Limb (tissue), 2 donors: Measurements from ENCODE around the gene LGR4.

Experiments
- DNase-seq, 2 donors: peaks; one replicate each; pipeline ENCODE4 v3.0.0-alpha.2; 2016; ENCODE audit errors: extremely low spot score in 2 of 2

LGR4 gene

DNA sequence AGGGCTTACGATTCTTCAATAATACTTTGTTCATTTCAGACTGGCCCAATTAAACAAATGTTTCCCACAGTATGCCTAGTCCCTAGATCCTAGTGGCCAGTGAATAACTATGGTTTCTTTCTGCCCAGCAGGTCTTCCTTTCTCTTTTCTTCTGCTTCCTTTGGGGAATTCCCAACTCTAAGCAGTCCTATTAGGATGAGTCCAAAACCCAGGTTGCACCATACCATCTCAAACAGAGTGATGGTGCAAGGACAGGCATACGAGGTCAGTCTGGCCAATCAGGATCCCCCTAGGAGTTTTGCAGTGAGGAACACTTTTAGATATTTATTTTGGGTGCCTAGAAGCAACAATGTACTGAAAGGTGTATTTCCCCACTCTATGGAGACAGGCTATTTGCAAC lies 68.2 kb downstream of the LGR4 start:
- no peak for DNase-seq

DNA sequence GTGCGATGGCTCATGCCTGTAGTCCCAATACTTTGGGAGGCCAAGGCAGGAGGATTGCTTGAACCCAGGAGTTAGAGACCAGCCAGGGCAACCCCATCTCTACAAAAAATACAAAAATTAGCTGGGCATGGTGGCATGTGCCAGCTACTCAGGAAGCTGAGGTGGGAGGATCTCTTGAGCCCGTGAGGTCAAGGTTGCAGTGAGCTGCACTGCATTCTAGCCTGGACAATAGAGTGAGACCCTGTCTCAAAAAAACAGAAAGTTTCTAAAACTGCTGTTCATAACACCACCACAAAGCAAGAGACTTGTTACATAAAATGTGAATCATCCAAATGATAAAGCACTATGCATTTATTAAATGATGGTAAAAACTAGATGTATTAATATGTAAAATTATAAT lies 69.4 kb downstream of the LGR4 start:
- no peak for DNase-seq

DNA sequence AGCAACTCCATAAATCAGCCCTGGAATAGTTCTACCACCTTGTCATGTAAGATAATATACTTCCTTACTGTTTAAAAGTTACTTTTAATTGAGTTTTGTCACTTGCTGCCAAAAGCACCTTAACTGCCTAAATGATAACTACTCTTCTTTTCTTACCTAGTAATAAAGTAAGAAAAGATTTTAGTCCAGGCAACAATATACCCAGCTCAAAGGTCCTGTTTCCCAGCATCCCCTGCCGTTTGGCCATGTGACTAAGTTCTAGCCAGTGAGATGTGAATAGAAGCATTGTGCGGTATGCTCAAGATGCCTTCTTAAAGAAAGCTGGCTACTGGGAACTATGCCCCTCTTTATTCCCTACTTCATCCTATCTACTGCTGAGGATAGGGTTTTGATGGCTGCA lies 70.1 kb downstream of the LGR4 start:
- DNase-seq: no peak

DNA sequence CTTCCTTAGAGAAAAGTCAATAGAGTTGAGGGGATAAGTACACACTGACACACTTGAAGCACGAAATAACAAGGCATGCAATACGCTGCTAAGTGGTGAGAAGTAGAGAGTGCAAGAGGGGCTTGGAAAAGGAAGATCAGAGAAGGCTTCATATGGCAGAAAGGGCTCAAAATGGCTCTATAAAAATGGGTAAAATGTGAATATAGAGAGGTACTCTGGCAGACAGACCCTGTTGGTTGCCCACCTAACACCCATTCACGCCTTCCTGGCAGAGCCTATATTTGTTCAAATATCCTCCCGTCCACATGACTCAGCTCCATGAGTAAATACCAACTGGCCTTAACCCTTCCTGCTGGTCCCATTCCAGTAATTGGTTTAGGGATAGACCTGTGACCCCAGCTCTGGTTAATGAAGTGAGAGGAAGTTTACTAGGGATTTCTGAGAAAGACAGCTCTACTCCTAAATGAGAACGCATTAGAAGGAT lies 70.7 kb downstream of the LGR4 start:
- DNase-seq: no peak

DNA sequence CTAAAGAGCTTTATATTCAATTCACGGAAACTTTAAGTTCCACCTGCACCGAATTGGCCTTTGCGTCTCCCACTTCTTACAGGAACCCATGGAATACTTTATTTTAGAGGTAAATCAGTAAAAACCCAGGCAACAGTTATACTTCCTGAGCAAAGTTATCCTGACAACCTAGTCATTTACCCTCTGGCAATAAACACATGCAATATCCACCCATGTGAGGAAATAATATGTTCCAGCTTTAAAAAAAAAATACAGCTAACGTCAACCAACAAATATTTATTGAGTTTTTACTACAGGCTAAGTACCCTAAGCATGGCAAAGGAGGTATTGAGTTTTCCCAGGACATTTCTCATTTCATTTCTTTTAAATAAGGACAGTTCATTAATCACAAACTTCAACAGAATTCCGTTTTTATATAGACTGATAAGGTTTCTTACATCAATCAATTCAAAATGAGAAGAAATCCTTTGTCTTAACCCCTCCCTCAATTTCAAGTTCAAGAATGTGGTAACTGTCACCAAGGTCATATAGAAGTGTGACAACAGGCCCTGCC lies 71.2 kb downstream of the LGR4 start:
- DNase-seq: no peak

DNA sequence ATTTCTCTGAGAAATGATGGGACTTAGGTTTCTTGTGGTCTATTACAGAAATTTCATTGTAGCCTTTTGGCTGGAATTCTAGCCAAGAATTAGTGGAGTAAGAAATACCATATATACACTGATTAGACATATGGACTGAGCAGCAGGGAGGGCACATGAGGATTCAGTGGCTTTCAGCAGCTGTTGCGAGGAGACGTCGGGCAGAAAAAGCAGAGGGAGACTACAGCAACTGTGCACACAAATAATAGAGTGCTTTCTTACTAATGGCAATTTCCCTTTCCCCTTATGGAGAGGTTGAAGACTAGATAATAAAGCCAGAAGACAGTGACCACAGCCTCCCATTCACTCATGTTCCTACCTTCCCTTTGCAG lies 74.2 kb downstream of the LGR4 start:
- DNase-seq: peak in 1 of 2 donors; percentile 58

DNA sequence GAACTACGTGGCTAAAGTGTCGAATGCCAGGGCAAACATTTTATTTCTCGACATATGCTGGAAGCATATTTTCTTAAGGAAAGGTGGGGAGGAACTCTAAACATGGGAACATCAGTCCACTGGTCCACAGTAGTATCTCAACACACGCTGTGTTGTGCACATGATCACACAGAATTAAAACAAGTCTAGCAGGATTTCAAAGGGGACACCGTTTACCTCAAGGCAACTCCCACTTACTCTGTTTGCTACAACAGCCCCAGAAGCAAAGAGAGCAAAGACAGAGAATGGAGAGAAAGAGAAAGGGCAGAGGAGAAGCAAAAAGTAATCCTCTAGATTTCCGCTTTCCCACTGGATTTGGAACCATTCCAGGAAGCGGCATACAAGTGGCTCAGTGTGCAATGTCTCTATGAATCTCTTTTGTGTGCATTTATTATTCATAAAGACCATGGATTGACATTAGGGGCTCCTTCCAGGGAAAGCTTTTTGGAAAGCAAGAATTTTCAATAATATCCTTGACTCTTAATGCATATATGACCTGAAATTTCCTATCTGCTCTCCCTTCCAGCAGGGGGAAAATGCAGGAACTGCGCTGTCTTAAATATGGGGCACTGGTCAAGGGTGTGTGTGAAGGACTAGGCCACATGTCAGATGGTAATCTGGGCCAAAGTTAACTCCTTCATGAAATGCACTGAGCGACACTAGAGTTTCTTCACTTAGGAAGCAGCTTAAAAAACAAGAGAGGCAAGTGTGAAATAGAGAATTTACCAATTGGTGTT lies 74.8 kb downstream of the LGR4 start:
- no peak for DNase-seq

DNA sequence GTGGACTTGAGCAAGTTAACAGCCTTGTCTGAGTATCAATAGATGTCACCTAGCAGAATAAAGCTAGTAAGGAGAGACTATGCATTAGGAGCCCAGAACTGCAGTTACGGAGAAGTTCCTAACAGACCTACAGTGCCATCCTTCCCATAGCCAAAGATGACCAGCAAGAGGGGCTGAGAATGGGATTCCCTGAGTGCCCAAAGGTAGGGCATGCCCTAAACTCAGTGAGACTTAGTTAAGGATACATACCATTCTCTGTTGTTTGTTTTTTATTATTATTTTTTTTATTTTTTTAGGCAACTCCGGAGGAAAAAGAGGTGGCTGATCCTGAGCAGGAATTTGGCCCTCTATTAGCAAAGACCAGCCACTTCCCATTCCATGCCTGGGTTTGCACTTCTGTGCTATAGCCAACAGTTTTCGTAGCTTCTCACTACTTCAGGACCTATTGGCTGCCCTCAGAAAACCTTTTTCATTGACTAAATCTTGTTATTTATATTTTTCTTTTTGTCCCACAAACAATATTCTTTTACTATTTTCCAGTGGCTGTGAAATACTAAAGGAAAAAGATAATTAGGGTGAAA lies 76.2 kb downstream of the LGR4 start:
- no peak for DNase-seq

DNA sequence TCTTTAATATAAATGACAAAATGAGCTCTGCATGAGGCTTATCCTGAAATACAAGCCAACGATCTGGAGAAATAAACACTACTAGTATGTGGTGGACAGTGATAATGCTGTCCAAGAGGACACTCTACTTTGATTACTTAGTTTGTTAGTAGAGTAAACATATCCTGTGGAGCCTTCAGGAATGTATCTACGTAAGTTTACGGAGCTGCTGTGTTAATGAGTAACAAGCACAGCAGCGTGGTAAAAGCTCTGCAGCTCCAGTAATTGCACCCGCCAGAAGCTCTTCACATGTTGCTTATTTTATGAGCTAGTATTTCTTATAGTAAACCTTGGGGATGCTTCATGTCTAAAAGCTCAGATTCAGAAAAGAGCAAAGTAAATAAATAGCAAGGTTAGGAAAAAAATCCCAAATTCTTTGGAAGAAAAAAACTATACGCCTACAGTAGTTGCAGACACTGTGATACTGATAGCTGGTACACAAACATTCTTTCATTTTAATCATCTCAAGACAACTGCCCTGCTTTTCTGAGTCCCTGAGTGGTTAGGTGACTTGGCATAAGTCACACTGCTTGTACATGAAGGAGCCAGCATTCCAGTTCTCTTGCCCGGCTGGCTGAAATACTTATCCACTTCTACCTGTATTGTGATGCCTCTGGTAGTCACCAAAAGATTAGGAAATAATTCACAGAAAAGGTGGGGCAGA lies 76.9 kb downstream of the LGR4 start:
- no peak for DNase-seq

DNA sequence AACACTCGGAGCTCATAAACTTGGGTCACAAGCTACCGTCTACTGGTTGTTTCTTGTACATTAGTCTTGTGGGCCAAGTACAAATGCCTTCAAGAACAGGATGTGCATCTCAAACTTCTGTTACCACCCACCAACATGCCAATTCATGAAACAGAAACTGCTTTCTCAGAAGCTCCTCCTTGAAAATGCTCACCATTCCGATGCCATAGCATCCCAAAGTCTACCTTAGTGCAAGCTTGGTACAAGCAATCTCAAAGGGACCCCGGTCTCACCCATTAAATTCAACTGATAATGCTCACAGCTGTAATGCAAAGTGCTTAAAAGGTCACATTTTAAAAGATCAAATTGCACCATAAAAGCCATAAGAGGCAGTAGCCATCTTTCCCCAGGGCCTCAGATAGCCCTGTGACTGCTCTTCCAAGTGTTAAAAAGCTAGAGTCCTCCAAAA lies 77.8 kb downstream of the LGR4 start:
- no peak for DNase-seq

DNA sequence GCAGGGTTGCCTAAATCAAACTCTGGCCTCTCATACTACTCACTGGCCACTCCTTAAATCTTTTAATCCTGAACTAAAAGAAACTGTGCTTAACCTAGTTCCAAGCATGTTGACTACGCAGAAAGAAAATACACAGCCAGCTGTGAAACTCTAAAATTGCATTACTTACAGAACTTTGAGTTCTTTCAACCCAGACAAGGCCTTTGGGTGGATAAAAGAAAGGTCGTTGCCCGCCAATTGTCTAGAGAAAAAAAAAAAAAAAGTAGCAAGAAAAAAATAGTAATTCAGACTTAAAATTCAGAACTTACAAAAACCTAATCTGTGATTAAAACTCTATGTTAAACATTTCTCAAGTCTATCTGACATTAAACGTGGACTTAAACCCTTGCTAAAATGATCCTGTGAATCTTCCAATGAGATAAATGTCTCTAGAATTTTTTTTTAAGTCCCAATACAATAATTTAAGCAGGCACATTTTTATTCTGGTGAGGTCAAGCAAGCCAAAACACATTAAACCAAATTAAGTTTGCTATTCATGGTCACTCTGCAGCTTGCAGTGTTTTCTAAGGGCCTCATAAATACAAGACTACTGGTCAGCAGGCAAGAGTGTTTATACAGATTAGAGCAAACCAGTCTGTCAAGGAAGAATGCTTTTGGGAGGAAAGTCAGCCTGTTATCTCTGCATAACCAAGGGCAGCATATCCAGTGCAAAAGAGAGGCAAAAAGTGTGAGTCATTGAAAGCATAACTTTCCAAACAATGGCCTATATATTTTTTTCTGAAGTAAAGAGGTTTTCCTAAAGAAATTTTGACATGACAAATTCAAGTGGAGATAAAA lies 80.1 kb downstream of the LGR4 start:
- no peak for DNase-seq

DNA sequence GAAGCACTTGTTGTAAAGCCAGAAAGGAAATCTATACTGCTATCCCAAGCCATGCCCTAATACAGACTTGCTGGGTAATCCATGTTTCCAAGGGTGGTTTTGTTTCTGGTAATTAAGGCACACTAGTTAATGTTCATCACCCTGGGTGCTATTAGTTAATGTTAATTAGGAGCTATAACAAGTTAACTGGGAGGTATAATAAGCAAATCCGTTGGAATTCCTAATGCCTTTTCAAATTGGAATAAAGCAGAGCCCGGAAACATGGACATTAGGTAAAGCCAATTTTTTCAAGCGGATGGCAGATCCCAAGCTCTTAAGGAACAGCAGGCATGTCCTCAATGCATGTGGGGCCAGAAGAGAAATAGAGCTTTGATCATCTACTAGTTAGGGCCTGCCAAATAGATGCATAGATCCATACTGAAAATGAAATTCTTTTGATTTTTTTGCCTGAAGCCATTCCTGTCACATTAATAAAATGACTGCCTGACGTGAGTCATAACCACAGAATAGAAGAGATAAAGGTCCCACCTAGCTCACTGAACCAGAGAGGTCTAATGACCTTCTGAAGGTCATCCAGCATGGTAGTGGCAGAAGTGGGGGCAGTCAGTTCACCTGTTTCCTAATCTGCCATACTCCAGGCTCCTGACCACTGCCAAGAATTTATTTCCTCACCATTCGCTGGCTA lies 81.1 kb downstream of the LGR4 start:
- no peak for DNase-seq

DNA sequence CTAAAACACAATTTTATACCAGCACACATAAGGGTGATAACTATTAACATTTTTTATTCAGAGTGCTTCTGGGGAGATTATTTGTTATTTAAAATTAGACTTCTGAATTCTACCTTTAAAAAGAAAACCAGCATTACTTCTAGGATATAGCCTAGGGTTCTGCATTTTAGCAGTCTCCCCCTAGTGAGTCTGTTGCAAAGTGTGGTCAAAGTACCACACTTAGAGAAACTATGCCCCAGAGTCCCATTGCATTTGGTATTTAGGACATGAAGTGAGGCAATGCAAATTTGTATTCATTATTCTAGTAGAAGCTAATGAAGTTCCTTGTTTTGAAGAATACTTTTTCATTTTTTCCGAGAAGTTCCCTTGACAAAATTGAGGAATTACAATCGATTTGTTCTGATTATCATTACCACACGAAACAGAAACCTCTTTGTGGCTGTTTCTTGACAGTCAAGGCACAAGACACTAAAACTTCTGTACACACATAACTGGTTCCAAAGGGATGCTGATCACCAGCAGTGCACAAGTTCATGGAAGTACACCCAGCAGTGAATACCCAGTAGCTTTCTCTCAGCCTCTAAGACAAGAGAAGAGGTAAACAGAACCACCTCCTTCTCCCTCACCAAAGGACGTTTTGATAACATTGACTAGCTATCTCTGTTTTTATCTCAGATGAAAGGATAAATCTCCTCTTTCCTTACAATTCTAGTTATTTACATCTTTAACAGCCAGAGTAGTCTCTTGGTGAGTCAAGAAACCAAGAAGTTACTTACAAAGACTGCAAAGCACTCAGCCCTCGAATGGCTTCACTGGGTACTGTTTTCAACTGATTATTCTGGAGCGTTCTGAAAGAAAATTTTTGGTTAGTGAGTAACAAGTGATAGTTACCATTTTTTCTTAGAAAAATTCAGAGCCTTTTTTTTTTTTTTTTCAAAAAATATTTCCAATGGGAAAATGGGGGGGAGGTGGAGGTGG lies 82.0 kb downstream of the LGR4 start:
- DNase-seq: no peak

DNA sequence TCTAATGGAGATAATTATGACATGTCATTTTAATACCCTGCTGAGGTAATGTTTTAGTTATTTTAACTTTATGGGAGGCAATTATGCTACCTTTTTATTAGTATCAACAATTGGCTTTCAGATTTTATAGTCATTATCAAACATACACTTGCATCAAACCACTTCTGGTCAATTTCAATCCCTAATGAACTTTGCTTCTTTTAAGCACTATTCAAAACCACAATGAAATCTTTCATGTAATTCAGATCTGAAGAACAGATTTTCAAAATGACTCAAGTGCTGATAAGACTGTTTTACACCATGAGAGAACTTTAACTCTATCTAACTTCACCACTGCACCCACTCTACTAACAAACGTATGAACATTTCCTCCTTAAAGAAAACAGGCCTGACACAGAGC lies 83.7 kb downstream of the LGR4 start:
- no peak for DNase-seq

DNA sequence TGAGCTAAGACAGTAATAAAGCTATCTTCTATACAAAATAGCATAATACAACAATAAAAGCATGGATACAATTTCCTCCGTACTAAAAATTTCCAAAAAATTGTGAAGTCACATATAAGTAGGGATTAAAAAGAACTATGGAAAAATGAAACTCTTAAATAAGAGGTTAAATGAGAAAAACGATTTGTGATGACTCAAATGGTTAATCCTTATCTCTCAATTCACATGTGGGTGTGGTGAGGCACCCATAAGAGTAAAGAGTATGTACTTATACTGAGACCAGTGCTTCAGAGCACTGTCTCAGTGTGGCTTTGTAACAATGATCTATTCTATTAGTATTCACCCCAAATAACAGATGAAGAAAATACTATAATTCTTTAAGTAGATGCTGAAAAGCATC lies 84.6 kb downstream of the LGR4 start:
- DNase-seq: no peak

DNA sequence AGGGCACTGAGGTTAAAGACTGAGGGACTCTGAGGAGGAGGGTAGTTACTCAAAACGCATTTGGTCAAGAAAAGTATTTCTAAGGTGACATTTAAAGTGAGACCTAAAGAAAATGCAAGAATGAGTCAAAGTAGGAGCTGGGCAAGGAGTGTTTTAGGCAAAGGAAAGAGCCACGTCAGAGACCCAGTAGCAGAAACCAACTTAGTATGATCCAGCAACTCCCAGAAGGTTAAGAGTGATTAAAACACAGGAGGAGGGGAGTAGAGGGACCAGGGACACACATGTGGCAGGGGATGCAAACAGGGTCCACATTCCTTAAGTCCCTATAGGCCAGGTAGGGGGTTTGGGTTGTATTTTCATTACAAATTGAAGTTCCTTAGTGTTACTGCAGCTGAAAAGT lies 85.2 kb downstream of the LGR4 start:
- DNase-seq: no peak

DNA sequence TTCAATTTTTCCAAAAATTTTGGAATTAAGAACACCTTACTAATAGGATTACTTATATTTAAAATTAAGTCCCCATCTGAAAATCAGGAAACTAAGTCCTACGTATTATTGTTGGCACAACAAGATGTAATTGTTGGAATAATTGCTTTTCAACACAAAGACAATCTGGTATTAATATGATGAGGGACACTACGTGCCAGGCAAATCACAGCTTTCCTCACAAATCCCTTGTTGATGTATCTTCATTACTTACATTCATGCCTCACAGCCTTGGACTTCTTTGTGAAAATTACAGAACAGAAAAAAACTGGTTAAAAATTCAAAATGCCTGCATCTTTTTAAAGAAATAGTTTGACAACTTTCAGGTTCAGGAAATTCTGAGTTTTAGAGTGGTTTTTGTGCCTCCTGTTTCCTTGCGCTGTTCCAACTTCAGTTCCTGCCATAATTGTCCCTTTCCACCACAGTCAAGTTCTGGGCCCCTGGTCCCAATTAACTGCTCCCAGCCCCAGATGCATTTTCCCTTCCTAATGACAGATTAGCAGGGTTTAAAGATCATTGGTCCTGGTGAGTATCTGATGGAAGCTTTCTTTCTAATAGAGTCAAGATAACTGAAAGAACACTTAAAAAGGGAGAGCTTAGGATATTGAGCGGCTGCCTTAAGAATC lies 86.3 kb downstream of the LGR4 start:
- no peak for DNase-seq

DNA sequence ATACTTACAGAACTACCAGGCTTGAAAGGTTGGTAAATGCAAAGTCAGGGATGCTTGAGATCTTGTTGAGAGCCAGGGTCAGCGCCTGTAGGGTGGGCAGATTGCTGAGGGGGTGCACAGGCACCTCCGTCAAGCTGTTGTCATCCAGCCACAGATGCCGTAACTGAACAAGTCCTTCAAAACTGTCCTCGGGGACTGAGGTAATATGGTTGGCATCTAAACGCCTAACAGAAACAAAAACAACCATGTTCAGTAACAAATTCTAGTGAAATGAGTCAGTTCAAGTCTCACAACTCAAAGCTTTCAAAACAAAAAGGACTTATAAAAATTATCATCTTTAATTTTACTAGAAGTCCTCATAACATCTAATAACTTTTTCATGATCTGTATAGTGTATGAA lies 87.3 kb downstream of the LGR4 start:
- no peak for DNase-seq

DNA sequence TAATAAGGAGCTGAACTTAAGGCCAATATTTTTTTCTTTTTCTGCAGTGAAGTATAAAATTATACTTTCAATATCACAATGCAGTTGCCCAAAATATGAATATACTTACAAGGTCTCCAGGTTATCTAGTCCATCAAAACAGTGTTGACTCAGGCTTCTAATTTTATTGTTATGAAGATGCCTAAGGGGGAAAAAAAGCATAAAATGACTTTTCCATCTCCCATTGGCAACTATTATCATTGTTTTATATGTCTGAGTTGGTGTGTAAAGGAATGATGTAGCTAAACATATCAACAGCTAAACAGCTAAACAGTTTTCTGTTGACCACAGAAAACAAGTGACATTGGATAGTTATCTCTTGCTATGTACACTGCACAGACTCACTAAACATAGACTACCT lies 88.4 kb downstream of the LGR4 start:
- DNase-seq: no peak
